MV-4-11 (cell line): ENCODE data around the gene DLGAP4.

Experiments used
- DNase-seq: peaks from one replicate; lab custom pipeline; 2025; lab: John Stamatoyannopoulos, UW

Gene DLGAP4

DNA sequence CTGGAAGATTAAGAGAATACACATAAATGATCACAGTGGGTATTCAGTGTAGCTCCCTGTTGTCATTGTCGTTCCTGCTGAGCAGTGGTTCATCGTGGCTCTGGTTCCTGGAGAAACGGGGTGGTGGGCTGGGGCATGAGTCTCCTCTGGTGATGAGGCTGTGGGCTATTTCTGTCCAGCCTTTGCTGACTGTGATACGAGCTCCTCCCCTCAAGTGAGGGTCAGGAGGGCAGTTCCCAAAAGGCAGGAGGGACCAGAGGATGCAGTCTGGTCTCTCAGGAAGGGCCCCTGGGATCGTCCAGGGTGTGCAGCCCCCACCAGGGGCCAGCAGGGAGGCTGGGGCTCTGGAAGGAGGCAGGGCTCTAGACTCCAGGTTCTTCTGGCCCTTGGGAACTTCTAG, 31.1 kb upstream of the DLGAP4 start:
- no peak for DNase-seq

DNA sequence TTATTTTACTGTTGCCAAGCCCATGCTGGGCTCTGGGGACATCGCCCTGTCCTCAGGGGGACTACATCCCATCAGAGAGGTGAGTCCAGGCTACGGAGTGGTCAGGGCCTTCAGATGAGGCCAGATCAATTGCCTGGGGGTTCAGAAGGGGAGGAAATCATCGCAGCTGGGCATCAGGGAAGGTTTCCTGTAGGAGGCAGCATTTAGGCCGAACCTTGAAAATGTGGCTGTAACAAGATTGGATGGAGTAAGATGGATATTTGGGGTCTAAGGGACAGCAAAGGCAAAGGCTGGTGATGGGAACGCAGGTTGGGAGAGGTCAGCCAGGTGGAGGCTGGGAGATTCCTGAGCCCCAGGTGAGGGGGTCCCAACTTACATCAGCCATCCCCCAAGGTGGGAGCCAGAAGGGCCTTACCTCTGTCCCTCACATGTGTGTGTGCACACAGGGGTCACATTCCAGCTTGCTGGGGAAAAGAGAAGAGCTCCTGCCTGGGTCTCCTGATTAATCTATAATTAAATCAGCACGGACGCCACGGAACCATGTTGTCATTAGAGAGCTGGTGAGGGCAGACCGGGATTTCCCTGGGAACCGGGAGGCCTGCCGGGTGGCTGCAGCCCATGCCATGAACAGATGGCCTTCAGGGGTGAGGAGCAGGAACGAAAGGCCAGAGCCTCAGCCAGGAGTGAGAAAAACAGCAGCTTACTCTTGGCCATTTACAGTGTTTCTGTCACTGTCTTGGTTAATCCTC, 30.5 kb upstream of the DLGAP4 start:
- no peak for DNase-seq

DNA sequence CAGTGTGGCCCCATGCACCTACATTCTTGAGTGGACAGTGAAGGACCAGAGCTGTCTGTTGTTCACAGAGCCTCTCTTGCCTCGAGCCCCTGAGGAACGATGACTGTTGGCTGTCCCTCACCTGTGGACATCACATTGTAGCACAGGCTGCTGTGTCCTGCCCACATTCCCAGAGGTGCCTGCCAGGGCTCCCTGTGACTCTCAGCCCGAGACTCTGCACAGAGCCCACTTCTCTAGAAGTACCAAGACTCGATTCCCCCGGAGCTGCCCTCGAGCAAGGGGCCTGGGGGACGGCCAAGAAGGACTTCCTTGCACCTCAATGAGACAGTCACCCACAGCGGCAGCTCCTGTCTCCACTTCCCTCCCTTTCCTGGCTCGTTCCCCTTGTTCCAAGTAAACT, 28.6 kb upstream of the DLGAP4 start:
- no peak for DNase-seq

DNA sequence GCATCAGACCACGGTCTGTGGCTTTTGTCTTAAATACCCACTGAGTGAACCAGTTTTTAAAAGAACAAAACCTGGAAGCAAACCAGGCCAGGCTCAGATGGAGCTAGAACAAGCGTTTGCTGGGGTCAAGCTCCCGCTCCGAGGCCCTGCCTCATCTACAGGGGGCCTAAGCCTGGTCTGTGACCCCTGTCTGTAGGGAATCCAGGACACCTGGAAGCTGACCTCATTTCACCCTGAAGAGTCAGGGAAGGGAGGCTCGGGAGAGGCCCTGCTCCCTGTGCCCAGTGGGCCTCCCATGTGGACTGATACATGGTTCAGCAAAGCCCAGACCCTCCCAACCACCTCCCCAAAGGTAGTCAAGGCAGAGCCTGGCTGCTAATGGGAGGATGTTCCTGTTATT, 26.8 kb upstream of the DLGAP4 start:
- DNase-seq: no peak

DNA sequence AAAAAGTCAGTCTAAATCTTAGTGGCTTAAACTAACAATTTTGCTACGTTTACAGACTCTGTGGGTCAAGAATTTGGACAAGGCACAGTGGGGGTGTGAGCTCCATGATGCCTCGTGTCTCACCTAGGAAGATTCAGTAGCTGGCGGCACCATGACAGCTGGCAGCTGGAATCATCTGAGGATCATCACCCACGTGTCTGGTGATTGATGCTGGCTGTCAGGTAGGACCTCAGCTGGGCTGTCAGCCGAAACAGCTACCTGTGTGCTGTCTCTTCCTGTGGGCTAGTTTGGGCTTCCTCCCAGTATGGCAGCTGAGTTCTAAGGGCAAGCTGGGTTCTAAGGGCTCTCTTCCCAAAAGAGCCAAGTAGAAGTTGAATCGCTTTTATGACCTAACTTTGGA, 26.4 kb upstream of the DLGAP4 start:
- no peak for DNase-seq

DNA sequence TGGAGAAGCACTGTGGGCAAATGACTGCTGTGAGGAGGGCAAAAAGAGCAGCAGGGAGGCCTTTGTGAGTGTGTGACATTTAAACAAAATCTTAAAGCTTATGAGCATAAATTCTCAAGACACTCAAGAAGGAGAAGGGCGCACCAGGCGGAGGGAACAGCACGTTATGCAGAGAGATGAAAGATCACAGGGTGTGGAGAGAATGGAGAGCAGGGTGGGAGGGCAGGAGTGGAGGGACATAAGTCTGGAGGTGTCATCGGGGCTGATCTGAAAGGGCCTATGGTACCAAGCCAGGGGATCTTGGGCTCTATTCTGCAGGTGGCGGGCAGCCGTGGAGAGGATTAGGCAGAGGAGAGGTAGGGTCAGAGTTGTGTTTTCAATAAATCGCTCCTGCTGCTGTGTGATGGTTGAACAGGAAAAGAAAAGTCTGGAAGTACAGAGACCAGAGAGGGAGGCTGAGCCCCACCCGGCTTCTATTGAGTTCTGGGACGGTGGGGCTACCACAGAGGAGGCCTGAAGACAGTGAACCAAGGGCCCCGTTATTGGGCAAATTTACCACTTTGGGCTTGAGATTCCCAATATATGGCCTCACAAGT, 24.3 kb upstream of the DLGAP4 start:
- no peak for DNase-seq

DNA sequence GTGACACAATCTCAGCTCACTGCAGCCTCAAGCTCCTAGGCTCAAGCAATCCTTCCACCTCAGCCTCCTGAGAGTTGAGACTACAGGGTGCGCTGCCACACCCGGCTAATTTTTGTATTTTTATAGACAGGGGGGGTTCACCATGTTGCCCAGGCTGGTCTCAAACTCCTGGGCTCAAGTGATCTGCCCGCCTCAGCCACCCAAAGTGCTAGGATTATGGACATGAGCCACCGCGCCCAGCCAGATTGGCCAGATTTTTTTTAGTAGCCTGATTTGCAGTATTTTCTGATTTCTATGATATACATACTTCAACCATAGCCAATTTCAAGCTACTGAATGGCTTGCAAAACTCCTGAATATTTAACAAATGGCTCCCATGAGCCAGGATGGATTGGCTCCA, 21.4 kb upstream of the DLGAP4 start:
- DNase-seq: no peak

DNA sequence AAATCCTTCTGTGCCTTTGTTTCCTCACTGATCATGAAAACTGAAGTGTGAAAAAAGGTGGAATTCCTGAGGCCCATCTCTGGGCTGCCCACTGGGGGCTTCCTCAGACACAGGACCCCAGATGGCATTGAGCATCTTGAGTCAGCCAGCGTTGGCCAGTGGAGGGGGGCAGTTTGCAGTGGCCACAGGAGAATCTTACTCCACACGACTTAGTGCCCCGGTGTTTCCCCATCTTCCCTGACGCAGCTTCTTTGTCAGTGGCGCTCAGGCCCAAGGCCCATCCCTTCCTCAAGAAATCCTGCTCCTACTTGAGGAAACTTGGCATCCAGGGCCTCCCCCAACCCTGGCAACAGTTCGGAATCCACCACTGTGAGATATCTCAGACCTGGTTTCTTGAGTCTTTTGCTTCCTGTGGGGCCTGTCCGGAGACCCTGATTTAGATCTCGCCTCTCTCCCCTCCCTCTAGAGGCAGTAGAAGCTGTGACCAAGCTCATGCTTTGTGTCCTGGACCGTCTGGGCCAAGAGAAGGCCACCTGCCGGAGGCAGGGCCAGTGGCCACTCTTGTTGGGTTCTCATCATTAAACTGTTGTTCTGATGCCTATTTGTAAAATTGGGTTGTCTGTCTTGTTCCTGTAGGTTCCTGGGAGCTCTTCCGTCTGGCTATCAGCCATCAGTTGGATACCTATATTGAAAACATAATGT, 20.2 kb upstream of the DLGAP4 start:
- no peak for DNase-seq

DNA sequence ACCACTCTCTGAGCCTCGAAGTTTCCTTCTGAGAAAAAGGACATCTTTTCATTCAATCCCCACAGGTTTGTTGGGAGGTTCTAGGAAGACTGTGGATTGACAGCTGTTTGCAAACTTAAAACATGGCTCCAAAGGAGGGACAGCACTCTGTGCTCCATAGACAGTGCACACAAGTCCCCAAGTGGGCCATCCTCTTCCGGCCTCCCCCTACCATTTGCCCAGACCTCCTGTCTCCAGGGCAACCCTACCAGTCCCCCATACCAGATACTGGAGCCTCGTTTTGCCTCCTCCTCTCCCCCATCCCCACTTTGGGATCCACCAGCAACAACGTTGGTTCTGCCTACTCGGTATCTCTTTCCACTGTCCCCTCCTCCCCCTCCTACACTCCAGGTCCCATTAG, 8.5 kb upstream of the DLGAP4 start:
- DNase-seq: no peak

DNA sequence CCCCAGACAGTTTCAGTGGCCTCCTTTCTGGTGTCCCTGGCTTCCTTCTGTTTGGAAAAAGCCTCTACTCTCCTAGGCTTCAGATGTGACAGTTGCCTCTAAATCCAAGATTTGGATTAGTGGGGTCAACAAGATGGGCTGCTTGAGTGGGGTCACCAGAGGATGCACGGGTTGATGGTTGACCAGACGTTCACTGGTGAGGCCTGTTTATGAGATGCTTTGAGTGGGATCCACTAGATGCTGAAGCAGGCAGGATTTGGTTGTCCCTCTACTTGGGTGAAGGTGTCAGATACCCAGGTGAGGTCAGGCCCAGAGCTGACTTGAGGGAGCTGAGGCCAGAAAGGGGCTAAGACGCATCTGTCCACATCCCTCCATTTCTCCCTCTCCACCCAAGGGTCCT, 8.1 kb upstream of the DLGAP4 start:
- no peak for DNase-seq

DNA sequence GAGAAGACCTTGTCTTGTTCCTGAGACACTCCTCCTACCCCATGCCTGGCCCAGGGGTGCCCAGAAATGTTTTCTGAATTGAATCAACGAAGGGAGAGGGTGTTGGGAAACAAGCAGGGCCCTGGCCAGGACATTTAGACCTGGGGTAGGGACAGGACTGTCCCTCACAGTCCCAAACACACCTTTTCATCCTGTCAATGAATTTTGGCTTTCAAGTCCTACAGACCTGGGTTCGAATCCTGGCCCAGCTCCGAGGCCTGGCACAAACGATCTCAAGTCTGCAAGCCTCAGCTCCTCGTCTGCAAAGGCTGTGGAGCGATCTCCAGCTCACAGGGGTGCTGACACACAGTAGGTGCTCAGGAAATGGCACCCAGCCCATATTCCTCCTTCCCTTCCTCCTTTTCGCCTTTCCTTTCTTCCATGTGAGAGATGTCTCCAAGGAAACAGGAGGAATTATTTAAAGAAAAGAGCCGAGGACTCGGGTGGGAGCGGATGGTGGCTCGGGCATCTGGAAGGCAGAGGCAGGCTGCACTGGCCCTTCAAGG, 7.3 kb upstream of the DLGAP4 start:
- DNase-seq: no peak

DNA sequence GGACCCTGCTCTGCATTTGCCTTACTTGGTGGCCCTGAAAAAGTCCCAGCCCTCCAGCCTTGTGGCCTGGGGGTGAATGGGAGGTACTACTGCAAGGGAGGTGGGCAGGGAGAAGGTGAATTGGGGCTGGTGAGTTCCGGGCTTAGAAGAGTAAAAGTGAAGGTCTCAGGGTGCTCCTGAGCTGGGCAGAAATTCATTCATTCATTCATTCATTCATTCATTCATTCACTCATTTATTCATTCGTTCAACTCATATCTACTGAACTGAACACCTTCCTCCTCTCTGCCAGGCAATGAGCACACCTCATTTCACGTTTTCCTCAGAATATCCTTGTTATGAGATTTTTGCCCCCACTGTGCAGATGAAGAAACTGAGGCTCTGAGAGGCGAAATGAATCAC, 6.7 kb upstream of the DLGAP4 start:
- no peak for DNase-seq

DNA sequence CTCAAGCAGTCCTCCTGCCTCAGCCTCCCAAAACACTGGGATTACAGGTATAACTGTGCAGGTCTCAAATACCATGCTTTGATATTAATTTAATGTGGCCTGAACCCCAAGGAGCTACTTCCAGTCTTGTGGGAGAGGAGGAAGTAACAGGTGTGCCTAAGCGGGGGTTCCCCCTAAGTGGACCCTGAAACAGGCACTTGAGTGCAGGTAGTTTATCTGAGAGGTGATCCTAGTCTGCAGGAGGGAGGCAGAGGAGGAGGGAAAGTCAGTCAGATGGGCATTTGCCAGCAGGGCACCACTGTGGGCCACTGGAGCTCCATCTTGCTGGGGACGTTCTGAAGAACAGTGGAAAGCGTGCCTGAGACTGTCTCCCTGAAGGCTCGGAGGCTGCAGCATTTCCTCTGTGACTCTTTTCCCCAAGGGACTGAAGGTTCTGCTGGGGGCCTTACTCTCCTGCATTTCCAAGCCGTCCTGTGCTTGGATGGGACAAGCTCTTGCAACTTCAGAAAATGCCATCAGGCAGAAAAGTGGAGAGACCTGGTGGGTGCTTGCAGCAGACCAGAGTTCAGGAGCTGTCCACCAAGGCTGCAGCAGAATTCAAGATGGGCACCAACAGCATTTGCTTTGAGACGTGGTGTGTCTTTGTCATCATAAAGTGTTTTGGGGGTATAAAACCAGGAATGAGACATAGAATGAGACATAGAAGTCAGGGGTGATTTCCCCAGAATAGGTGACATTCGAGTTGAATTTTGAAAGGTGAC, 4.6 kb upstream of the DLGAP4 start:
- no peak for DNase-seq

DNA sequence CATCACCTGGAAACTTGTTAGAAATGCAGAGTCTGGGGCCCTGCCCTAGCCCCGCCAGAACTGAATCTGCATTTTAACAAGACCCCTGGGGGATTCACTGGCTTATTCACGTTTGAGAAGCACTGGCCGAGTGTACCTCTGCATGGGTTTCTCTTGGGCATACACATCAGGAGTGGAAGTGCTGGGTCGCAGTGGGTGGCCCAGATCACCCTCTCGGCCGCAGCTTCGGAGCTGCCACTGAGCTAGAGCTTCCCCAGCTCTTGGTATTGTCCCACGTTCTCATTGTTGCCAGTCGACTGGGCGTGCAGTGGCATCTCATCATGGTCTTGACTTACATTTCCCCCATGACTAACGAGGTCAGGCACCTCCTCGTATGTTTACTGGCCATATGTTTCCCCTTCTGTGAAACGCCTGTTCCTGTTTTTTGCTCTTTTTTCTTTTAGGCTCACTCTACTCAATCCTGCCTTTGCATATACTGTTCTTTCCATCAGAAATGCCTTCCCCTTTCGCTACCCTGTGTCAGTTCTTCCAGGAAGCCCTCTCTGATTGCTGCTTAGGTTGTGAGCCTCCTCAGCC, 3.0 kb upstream of the DLGAP4 start:
- peak; percentile 57 for DNase-seq

DNA sequence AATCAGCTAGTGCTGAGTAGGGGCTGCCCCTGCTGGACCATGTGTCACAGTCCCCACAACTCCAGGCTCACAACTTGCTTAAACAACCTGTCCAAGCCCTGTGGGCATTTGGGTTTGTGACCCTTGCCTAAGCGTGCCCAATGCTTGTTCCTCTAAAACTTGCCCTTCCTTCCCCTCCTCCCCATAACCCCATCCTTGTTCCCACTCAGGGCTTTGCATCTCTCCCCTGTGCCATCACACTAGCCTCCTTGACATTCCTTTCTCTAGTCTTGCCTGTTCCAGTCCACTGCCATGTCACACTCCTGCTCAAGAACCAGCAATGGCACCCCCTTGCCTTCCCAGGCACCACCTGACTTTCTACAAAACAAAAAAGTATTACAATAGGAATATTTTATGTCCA, 2.3 kb upstream of the DLGAP4 start:
- DNase-seq: no peak

DNA sequence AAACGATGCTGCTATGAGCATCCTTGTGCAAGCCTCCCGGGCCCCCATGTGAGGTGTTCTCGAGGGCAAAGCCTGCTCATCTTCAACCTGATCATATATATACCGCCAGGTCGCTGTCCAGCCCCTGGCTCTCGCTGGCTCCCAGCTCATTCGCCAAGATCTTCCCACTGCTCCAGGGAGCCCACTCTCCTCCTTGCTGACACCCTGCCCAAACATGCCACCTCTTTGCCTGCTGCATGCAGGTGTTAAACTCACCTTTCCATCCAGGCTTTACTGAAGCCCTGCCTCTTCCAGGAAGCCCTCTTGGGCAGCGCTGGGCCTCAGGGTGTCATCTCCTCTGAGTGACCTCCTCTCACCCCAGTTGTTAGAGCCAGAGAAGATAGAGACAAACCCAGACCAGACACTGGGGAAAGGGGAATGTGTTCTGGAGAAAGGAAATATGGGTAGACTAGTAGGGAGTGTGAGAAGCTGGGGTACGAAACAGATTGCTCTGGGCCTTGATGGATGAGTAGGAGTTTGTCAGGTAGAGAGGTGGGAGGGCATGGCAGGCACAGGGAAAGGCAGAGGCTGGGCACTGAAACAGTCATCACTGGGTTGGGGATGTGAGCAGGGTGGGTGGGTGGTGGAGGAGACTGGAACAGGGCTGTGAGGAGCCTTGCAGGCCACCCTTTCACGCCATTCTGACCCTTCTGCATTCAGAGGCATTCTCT, 1.2 kb upstream of the DLGAP4 start:
- no peak for DNase-seq

DNA sequence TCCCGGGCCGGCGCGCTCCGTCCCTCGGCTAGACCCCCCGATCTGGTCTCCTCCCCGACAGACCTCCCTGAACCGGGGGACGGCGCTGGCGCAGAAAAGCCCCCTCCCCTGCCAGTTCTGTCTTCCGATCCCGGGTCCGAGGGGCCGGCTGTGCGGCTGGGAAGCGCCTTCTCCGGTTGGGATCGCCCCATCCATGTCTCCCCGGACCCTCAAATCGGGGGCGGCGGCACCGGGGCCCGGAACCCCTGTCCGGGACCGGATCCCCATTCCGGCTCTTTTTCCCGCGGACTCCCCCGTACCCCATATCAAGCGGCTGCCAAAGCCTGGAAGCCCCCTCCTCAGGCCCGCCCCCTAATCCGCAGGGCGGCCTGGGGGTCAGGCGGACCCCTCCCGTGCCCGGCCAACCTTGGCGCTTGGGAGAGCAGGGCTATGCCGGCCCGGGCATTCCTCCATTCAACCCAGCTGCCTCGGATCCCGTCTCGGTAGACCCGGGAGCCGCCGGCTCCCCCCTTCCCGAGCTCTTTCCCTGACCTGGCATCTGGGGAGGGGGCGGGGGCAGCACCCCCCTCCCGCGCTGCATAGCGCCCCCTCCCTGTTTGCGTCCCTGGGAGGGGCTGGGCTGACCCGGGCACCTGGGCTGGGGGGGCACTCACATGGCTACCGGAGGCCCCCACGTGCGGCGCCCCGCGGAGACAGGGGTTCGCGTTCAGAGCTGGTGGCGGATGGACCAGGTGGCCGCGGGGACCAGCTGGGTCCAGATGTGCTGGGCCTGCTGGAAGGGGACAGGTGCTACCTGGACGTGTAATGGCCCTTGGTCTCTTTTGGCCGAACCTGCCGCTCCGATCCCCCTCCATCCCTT, 643 bp downstream of the DLGAP4 start:
- no peak for DNase-seq

DNA sequence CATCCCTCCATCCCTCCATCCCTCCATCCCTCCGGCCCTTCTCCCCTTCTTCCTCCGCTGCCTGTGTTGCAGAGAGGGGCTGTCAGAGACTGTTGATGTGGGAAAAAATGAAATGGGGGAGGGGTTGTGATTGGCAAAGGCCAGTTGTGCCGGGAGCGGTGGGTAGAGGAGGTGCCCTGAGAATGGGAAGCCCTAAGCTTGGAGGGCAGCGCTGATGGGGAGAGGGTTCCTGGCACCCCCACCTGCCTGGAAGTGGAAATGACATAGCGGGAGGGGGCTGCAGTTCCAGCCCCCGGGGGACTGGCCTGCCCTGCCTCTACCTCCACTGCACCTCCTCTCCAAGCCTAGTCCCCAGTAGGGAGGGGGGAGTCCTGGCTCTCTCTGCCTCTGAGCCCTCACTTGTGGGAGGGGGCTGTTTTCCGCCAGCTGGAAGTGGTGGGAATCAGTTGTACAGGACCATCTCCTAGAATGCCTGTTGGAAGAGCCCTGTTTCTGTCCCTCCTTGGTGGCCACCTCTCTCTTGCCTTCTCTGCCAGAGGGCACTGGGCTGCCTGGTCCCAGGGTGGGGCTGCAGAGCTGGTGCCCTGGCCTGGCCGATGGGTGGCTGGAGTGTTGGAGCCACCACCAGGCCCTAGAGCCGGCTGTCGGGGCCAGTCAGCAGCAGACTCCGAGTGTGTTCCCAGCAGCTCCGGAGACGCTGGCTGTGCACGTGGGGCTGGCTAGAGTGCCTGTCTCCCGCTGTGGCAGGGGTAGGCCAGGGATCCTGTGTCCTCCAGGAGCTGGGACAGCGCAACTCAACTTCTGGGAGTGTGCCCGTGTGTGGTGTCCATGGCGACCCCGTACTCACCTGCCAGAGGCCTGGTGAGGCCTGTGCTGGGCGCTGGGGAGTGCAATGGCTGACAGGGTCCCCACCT, 1.5 kb downstream of the DLGAP4 start:
- DNase-seq: no peak

DNA sequence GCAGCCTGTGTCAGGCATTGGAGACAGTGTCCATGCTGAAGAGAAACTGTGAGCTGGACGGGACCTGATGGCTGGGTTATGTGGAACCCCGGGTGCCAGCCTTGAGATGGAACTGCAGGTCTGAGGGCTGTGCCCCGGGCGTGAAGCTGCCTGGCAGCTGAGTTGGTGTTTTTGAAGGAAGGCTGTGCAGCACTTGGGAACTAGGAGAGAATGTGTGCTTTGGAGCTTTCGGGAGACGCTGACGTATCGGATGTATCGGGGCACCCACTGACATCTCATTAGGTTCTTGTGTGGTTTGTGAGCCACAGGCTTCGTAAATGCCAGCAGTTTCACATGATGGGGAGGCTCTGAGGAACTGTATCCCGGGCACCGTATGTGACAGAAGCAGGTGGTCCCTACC, 2.2 kb downstream of the DLGAP4 start:
- no peak for DNase-seq
